ENCODE measurements around the gene PPP1R1A.

The PPP1R1A gene

DNA sequence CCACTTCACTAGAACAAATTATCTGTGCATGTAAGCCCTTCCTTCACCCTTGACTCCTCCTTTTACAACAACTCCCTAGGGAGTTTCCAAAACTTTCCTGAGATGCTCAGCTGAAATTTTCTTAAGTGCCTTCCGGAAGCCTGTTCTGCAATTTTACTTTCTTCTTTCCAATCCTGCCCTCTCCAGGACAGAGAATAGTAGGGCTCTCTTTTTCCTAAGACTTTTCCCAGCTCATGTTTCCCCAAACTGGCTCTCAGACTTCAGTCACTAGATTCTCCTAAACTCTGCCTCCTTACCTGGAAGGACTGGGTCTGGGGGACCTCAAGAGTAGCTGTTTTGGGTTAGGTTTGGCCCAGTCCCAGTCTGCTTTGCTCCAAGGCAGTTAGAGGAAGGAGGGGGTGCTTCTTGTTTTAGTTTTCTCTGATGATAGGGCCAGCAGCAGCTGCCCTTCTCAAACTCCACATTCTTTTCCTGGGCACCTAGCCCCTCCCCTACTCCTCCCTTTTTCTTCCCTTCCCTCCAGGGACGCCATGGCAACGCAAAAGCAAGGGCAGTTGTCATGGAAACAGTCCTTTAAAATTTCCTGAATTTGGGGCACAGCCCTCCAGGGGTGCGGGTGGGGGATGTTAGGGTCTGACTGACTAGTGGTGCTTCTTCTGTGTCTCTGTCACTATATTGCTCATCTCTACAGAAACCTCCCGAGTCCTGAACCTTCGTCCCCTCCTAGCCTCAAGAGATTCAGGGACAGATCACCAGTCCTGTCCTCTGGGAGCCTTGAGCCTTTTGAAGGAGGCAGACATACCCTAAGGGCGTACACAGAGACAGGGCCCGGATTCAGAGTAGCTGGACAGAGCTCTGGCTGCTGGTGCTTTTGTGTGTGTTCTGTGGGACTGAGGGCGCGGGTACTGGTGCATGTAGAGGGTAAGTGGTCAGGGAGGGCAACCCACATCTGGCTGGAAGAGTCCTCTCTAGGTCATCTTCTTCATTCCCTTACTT, 17.0 kb downstream of the PPP1R1A start:
- no peak for DNase-seq (ENCODE audit: low read depth in 2 of 2)

DNA sequence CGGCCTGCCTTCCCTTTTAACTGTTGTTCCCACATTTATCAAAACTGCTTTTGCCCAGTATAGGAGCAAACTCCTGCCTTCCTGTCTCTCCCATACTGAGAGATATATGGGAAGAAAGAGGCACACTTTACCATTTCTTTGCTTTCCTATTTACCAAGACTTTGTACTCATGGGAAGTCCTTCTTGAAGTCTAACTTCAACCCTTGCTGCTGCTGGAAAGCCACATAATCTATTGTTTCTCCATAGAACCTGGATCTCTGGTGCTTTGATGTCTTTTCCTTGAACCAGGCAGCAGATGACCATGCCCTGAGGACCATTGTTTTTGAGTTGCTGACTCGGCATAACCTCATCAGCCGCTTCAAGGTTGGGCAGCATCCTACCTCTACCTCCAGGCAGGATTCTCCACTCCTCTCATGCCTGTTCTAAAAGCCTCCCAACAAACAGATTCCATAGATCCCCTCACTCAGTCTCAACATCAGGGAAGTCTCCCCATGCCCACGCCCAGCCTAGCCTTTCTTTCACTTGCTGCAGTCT, 18.4 kb downstream of the PPP1R1A start:
- no peak for DNase-seq (ENCODE audit: low read depth in 2 of 2)

DNA sequence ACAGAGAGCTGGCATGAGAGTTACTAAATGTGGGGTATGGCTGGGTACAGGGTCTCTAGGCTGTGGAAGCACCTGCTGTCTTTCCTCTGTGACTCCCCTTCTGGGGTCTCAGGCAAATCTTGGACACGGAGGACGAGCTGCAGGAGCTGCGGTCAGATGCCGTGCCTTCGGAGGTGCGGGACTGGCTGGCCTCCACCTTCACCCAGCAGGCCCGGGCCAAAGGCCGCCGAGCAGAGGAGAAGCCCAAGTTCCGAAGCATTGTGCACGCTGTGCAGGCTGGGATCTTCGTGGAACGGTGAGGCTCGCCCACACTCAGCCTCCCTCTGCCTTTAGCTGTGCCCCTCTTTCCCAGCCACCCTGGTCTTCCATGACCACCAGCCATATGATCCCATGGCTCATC, 19.4 kb downstream of the PPP1R1A start:
- DNase-seq (ENCODE audit: low read depth in 2 of 2) = no peak

DNA sequence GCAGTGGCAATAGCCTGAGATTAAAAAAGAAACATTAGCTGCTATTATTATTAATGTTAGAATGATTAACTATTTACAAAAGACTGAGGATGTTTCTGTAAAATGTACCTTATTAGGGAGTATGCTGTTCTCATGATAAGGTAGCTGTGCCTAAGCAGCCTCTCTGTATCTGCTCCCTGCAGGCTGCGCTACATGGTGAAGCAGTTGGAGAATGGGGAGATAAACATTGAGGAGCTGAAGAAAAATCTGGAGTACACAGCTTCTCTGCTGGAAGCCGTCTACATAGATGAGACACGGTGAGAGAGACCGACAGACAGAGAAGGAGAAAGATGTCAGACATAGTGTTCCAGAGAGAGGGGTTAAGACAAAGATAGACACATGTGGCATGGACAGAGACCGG, 21.7 kb downstream of the PPP1R1A start:
- DNase-seq (ENCODE audit: low read depth in 2 of 2) = no peak

DNA sequence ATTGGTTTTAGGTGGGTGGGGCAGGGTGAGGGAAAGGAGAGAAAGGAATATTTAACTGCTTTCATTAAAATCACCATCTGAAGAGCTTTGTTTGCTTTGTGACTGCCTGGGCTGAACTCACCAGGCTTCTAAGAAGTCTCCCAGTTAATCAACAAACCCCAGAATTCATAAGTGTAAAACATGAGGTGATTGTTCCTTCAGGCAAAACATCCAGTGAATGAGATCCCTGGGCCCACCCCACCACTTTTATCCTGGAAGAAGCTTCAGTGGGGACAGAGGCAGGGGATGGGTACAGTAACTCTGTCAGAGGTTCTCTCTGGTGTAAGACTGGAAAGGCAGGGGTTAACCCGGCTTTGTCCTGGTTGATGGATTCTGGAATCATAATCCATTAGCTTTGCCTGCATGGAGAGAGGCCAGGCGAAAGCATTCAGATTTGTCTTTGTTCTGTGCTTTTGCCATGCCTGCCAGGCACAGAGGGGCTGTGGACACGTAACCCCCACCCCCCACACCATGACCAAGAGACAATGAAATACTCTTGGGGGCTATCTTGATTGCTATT, 22.4 kb downstream of the PPP1R1A start:
- no peak for DNase-seq (ENCODE audit: low read depth in 2 of 2)

DNA sequence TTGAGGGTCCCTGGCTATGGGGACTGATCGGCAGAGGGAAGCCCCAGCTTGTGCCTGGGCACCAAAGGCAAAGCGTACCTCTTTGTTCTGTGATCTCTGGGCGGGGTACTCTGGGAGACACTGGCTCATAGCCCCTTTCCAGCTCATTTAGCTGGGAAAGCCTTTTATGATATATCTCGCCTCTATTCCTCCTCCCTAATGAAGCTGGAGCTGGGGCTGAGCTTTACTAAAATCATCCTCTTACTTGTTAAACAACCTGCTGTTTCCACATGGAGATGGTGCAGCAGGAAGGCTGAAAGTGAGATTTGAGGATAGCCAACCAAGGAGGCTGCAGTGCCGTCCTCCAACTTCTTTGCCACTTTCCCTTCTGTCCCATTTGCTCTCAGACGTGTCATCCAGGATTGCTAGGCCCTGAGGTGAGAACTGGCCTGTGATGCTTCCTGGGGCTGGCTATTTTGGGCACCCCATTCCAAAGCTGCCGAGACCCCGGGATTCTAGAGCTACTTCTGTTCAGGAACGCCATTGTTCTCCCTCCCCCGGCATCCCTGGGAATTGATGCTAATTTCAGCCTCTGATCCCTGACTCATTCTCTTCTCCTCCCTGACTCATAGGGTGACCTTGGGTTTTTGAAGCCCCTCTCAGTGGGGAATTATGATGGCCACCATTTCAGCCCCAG, 23.0 kb downstream of the PPP1R1A start:
- DNase-seq (ENCODE audit: low read depth in 2 of 2) = no peak

DNA sequence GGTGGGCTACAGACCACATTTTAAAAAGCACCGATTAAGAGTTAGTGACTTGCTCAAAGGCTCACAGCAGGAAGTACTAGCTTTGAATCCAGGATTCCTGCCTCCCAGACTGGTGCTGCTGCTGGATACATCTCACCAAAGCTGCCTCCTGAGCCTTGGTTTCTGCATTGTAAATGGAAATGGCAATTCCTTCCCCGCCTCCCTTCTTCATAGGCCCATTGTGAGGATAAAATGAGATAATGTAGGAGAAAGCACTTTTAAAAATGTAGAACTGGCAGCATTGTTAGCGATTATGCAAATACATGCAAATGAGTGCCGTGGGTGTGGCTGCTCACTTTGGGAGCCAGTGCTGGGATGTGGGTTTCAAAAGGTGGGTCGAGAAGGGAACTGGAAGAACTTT, 23.7 kb downstream of the PPP1R1A start:
- no peak for DNase-seq (ENCODE audit: low read depth in 2 of 2)

DNA sequence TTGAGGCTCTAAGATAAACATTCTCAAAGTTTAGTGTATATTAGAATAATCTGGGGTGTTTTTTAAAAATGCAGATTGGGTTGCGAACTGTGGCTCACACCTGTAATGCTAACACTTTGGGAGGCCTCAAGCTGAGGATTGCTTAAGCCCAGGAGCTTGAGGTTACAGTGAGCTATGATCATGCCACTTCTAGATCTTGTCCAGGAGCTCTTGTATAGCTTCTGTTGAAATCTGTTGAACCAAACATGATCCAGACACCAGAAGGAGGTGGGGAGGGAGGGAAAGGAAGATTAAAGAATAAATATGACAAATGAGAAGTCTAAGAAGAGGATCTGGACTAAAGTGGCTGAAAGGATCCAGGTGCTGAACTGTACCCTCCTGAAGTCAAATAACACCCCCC, 24.7 kb downstream of the PPP1R1A start:
- no peak for DNase-seq (ENCODE audit: low read depth in 2 of 2)

DNA sequence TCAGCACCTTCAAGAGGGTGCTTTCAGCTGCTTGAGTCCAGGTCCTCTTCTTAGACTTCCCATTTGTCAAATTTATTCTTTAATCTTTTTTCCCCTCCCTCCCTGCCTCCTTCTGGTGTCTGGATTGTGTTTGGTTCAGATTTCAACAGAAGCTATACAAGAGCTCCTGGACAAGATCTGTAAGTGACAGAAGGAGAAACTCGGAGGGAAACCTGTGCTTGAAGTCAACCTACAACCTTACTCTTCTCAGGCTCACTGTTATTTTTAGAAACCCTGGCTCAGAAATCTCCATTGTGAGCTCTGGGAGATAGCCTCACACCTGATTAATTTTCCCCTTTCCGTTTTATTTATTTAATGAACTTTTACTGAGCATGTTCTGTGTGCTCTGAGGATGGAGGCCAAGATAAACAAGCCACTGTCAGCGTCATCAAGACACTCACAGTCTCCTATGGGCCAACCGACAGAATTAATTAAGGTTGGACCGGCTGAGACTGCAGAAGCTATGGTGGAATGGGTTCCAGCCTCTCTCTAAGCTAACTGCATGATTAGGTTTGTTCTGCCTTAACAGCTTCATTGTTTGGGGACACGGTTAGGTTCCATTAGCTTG, 25.6 kb downstream of the PPP1R1A start:
- no peak for DNase-seq (ENCODE audit: low read depth in 2 of 2)

DNA sequence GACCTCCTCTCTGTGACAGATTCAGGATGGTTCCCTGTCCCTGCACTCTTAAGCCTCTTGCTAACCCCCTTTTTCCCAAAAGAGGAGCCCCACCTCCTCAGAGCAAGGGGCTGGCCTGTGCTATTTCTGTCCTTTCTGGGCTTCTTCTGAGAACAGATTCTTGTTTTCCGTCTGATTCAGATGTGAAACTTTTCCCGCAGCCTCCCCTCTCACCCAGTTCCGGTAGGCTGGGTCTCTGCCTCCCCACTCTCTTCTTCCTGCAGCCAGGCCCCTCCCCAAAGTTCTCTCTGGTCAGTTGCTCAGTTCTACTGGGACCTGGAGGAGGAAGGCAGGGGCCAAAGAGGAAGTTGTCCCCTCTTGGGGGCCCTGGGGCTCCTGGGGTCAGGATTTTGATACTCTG, 27.3 kb downstream of the PPP1R1A start:
- DNase-seq (ENCODE audit: low read depth in 2 of 2) = peak in 1 of 2 donors; percentile 9

DNA sequence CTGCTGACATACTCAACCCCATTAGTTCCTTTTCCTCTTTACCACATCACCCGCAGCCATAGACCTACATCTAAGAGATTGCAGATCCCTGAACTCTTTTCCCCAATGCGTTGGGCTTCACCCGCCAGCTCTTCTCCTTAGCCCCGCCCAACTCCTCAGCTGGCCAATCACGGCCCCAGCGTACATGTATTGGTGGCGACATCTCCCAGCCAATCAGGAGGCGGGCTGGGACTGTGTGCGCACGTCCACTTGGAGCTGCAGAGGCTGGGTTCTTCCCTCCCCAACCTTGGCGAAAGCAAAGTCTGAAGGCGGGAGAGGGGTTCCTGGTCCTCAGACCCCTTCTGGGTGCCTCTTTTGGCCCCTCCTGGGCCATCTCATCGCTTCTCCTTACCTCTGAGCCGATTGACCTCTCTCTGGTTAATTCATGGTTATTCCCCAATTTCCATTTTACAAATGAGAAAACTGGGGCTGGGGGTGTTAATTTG, 28.0 kb downstream of the PPP1R1A start:
- DNase-seq (ENCODE audit: low read depth in 2 of 2) = peak; percentile 72 to 75

DNA sequence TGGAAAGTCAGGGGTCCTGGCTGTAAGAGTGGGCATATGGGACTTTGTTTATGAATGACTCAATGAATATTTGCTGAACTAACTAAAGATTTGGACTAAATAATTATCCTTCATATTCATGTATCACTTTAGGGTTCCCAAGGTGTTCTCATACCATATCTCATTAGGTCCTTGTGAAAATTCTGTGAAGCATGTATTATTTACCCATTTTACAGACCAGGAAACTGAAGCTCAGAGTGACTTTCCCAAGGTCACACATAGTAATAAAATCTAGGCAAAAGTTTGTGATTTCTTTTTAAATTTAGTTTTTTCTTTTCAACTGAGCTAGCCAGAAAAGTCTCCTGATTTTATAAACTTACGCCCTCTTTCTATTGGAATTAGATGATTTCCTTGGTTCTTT, 29.7 kb downstream of the PPP1R1A start:
- DNase-seq (ENCODE audit: low read depth in 2 of 2) = no peak

DNA sequence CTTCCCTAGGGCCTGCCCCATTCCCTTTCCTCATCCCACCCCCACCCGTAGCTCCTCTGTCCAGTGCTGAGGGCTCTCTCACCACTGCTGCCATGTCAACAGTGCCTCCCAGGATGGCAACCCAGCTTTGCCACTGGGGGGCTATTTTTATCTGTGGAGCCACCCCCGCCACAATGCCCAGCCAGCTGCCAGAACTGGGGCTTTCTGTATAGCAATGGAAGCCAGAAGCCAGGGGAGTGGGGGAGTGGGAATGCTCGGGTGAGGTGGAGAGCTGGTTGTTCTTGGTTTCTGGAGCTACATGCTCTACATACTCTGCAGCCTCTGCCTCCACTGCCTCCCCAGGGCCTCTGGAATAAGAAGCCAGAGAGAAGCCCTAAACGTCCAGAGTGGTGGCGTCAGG, 30.1 kb downstream of the PPP1R1A start:
- DNase-seq (ENCODE audit: low read depth in 2 of 2) = no peak

DNA sequence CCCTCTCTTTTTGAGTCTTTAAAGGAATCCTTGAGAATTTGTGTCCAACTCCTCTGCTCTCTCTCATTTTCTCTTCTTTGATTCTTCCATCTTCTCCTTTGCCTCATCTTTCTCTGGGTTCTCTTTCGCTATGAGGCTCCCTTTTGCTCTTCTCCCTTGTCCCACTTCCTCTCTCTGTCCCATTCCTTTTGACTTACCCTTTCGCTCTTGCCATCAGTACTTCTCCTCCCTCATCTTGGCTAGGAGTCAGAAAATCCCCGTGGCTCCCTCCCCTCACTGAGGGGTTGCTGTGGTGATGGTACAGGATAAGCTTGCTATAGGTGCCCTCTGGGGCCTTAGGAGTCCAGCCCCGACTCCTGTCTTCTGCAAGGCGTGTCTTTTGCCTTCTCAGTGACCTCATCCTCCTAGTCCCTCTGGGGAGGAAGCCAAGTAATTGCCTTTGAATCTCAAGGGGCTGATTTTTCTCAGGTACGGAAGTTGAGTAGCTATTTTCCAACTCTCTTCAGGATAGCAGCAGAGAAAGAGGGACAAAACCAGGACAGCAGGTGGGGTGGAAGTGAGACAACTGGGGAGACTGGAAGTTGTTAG, 32.7 kb downstream of the PPP1R1A start:
- DNase-seq (ENCODE audit: low read depth in 2 of 2) = no peak

DNA sequence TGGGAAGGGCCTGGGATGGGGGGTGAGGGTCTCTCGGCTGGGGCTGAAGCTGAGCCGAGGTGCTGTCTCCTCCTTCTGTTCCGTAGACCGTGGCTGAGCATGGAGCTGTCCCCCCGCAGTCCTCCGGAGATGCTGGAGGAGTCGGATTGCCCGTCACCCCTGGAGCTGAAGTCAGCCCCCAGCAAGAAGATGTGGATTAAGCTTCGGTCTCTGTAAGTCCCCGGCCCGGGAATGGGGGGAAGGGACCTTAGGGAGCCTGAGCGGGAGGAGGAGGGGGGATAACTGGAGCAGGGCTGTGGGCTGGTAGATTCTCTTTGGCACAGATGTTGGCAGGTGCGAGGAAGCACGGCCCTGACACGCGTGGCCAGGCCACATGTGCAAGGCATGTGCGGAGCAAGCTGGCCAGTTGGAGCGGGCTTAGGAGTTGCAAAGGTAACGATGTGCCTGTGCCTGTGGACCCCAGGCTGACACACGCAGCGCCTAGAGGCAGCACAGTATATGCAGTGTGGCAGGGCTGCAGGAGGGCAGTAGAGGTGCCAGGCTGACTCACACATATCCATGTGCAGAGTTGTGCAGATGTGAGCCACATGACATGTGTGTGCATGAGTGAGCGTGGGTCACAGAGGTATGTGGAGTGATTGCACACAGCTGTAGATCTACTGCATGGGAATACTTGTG, 38.5 kb downstream of the PPP1R1A start:
- peak; percentile 1 to 15 for DNase-seq (ENCODE audit: low read depth in 2 of 2)

DNA sequence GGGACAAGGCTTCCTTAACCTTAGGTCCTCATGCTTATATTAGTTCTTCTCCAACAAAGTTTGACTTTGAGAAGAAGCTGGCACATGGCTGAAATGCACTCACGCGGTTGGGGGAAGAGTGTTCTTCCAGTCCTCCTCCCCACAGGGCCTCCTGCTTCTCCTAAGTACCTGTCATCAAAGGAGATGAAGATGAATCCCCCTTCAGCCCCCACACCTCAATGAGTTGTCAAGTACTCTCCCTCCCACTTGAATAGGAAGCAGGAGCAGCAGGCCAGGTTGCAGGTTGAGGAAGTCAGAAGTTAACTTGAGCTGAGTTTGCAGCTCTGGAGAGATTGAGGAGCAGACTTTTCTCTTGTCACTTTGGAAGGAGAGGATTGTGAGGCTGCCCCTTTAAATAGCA, 41.9 kb downstream of the PPP1R1A start:
- no peak for DNase-seq (ENCODE audit: low read depth in 2 of 2)

DNA sequence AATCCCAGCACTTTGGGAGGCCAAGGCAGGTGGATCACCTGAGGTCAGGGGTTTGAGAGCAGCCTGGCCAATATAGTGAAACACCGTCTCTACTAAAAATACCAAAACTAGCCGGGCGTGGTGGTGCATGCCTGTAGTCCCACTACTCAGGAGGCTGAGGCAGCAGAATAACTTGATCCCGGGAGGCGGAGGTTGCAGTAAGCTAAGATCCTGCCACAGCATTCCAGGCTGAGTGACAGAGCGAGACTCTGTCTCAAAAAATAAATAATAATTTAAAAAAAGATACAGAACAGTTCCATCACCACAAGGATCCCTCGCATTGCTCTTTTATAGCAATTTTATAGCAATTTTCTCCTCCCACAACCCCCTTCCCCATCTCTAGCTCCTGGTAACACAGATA, 43.7 kb downstream of the PPP1R1A start:
- DNase-seq (ENCODE audit: low read depth in 2 of 2) = no peak

DNA sequence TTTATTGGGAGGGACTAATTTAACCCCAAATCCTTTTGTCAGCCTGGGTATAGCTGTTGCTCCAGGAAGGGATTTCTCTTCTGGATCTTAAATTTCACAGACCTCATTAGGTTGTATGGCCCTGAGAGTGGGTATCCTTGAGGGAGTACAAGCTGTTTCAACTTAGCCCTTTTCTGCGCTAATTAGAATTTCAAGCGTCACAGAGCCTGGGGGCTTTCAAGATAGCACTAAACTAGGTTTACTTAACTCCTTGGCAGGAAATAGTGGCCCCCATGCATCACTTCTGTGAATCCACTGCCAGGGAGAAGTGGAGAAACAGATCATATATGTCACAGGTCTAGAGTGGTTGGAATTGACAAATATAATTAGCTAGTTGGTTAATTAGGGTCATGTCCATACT, 44.9 kb downstream of the PPP1R1A start:
- DNase-seq (ENCODE audit: low read depth in 2 of 2) = no peak

DNA sequence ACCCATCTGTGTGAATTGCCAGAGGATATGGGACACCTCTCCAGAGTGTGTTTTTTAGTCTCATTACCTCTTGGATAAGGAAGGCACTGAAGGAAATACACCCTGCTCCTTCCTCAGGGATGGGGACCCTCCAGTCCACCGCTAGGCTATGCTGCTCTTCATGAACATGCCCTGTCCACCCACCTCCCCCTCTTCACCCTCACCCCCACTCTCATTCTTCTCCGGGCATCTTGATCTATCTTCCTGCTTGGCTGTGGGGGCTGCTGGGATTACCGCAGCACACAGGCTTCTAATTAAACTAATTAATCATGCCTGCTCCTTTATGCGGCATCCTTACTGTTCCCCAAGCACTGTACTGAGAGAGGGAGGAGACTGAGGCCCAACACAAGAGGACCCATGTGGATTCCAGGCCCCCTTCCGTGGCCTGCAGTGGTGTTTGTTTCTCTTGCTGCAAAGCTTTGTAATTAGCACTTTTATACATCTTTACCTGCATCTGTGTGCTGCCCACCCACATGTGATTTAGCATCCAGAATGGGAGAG, 46.6 kb downstream of the PPP1R1A start:
- DNase-seq (ENCODE audit: low read depth in 2 of 2) = no peak

DNA sequence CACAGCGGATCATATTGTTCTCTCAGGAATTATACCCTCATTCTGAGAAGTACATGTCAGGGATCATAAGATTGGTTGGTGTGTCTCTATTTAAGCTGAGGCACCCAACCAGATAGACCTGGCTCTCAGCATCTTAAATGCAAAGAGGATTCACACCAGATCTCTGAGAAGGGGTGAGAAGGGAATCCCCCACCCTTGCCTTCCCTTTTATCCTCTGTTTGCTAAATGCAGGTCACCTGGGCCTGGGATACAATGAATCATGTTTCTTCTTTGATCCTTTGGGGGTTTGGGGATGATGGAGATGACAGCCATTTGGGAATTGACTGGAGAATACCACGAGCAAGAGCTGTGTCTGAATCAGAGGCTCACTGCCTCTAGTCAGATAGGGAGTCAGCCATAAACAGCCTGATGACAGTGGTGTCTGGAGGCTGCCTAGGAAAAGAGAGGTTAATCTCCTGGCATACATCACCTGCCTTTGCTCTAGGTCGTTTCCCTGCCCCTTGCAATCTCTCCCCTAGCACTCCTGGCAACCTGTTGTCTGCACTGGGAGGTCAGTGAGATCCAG, 50.2 kb downstream of the PPP1R1A start:
- no peak for DNase-seq (ENCODE audit: low read depth in 2 of 2)
